ENCODE results near the gene MT1A.
"Not testable (repeated sequence)": the region's sequence is repeated elsewhere in the genome, so short reads cannot be mapped to it uniquely, and the experiment has no call there.

The MT1A gene

DNA sequence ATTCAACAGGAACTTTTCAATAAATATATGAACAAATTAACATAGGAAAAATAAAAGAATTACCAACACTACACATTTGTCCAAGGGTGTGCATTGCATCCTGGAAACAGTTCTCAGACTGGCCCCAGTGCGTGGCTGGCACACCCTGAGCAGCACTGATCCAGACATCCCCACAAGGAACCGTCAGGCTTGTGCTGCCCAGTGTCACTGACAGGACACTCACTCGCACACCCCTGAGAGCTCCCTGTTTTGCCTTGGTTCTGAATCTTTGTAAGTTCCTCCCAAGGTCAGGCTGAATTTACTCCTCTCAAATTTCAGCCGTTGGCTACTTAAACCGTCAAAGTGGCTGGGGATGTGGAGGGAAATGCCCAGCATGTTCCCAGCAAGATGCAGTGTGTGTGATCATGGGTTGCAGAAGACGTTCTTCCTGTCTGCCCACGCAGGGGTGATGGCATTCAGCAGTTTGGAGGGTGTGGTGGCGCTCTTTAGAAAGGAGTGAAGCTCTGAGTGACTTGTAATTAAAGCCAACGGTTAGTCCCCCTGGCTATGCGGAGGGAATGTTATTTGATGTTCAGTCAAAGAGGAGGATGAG, 28.4 kb upstream of the MT1A start:
- in situ Hi-C loops (cut with HindIII; ENCODE audit: low sequenced_read_pairs) = no loop called here

DNA sequence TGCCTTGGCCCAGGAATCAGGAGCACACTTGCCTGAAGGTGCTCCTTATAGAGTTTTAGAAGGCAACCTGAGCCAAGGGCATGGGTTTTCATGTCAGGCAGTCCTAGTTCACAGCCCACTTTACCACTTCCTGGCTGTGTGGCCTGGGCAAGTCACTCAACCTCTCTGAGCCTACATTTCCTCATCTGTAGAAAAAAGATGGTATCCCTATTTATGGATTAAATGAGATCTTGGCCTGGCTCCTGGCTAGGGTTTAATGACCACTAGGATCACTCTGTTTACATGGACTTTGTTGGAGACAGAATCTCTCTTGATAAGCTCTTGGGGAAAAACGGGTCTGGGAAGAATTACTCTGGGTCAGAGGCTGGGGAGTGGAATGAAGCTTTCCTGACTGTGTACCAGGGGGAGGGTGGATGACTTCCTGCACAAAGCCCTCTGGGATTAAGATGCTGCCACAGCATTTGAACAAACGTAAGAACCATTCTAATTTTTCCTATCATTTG, 27.8 kb upstream of the MT1A start:
- in situ Hi-C loops (cut with HindIII; ENCODE audit: low sequenced_read_pairs) = no loop called here

DNA sequence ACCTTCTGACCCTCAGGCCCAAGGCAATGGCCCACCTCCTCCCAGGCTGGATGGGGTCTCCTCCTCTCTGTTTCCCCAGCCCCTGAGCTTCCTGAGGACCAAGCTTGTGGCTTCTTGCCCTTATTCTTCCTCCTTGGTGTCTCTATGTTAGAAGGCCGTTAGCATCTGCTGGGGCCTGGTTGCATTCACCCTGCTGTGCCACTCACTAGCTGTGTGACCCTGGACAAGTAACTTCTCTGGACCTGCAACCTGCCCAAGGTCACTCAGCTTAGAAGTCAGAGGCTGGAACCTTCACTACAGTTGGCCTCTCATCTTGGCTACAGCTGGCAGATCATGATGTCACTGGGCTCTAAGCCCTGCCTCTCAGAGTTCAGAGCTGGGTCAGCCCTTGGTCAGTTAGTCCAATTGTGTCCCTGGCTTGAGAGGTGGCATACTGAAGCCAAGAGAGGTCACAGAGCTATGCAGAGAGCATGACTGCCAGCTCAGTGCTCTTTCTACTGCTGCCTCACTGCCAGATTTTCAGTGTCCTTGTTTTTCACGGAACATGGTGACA, 27.1 kb upstream of the MT1A start:
- in situ Hi-C loops (cut with HindIII; ENCODE audit: low sequenced_read_pairs) = no loop called here

DNA sequence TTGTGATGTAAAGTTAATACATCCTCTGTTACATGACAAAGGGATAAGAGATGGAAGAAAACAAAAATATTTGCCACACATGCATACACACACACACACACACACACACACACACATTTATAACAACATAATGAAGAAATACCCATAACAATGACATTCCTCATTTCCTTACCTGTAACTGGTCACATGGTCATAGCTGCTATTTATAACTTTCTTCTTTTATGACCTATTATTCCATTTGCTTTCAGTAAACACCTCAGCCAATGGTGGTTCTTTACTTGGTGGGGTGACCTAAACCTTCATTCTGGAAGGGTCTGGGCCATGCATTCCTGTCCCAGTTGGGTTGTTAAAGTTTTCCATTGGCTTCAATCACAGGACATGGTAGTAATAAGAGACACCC, 24.8 kb upstream of the MT1A start:
- in situ Hi-C loops (cut with HindIII; ENCODE audit: low sequenced_read_pairs) = no loop called here

GRCh38 chr16:56614549-56614991, 23.9 kb upstream of the MT1A start:
- in situ Hi-C loops (cut with HindIII; ENCODE audit: low sequenced_read_pairs) = no loop called here

DNA sequence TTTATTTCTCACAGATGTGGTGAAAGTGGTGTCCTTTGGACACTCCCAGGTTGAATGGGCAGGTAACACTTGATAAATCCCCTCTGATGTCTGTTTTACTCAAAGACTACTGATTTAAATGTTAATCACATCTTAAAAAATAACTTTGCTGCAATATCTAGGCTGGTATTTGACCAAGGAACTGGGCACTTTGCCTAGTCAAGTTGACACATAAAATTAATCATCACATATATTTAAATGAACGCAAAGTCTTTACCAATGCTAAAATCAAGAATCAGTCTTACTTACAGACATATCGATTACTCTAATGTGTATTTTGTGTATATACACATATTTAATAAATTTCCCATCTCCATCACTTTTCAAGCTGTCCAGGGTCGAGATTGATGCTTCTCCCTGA, 23.1 kb upstream of the MT1A start:
- in situ Hi-C loops (cut with HindIII; ENCODE audit: low sequenced_read_pairs) = no loop called here

DNA sequence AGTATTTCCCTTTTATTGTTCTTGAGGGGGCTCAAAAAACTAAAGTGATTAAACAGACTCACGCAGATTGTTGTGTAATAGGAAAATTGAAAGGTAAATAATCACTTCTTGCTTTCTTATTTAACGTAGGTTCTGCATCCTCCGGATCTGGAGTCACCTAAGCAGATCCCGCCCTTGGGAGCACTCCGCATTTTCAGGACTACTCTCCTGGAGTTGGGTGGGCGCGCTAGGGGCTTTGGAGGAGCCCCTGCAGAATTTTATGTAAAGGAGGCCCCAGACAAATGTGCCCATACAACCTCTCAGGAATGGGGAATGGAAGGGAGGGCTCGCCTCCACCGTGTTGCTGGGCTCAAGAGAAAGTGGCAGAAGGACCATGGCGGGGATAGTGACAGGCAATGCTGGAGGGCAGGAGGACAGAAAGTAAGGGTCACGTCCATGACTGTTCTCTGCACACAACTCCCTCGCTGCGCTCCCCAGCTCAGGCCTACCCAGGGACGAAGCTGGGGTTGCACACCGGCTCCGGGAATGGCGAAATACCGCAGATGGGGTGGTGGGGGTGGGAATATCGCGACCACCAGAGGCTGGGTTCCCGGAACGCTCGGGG, 21.8 kb upstream of the MT1A start:
- in situ Hi-C loops (cut with HindIII; ENCODE audit: low sequenced_read_pairs) = no loop called here

DNA sequence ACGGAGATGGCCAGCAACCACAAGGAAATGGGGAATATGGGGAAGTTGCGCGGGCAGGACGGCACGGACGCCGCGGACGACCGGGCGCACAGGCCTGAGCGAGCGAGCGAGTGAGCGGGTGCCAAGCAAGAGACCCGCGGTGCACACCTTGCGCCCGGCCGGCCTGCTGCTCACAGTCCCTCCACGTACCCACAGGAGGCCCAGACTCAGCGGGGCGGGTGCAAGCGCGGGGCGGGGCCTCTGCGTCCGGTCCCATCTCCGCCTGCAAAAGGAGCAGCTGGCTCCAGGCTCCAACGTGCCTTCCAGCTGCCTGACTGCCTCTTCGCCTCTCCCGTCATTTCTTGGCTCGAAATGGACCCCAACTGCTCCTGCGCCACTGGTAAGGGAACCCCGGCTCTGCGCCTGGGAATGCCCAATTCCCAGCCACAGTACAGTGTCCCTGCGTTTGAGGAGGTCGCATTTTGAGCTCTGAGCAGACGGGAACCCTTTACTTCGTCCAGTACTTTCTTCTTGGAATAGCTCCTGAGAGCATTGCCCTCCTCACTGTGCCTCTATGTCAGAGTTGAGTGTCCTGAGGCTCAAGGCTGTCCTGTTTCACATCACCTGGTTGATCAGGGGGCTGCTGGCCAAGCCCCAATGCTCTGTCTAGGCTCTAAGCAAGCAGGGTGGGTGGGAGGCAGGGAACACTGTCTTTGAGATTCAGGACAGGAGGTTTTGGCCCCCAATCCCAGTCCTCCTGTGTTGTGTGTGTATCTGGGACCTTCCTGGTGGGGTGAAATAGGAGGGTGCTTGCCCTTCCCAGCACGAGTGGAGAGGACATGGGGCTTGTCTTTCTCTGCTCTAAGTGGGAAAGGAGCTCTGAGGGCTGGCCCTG, 21.0 kb upstream of the MT1A start:
- in situ Hi-C loops (cut with HindIII; ENCODE audit: low sequenced_read_pairs) = no loop called here

DNA sequence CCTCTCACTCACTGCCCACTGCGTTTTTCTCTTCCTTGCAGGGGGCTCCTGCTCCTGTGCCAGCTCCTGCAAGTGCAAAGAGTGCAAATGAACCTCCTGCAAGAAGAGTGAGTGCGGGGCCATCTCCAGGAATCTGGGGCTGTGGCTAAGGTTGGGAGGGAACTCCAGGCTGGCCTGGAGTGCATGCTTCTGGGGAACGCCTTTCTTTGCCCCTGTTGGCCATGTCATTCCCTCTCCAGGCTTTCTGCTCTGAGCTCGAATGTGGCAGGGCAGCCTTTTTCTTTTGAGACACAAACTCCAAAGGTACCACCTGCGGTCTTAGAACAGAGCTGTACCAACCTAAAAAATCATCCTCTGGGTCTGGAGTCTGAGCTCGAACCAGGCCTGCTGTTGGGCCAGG, 20.3 kb upstream of the MT1A start:
- in situ Hi-C loops (cut with HindIII; ENCODE audit: low sequenced_read_pairs) = no loop called here

DNA sequence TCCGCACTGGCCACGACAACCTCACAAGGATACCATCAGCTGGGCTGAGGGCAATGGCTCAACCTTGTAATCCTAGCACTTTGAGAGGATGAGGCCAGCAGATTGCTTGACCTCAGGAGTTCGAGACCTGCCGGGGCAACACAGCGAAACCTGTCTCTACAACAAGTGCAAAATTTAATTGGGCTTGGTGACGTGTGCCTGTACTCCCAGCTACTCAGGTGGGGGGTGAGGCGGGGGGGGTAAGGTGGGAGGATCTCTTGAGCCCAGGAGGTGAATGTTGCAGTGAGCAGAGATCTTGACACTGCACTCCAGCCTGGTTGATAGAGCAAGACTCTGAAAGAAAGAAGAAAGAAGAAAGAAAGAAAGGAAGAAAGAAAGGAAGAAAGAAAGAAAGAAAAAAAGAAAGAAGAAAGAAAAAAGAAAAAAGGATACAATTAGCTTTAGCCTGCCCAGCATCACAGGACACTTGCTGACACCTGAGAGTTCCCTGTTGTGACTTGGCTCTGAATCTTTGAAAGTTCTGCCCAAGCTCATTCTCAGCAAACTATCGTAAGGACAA, 18.0 kb upstream of the MT1A start:
- in situ Hi-C loops (cut with HindIII; ENCODE audit: low sequenced_read_pairs) = no loop called here

- in situ Hi-C loops (cut with HindIII; ENCODE audit: low sequenced_read_pairs) = not testable (repeated sequence)
These were observed 16.6 kb upstream of the MT1A start for GRCh38 chr16:56621665-56622445.

- in situ Hi-C loops (cut with HindIII; ENCODE audit: low sequenced_read_pairs) = not testable (repeated sequence)
These were observed 15.3 kb upstream of the MT1A start for GRCh38 chr16:56623184-56623583.

DNA sequence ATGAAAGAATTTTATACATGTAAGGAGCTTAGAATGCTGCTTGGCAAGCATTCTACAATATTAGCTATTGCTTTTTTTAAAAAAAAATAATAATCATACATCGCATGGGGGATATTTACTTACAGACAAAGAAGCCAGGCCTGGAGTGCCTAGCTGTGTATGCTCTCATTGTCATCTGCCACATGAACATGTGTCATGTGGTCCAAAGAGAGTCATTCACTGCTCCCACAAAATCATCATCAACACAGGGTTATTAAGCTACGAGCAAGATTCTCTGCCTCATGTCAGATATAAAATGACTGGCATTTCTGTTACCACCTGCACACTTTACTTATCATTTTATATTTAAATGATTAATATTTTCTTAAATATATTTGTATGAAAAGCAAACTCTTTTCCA, 14.8 kb upstream of the MT1A start:
- in situ Hi-C loops (cut with HindIII; ENCODE audit: low sequenced_read_pairs) = no loop called here

GRCh38 chr16:56625140-56625942, 13.1 kb upstream of the MT1A start, which contains the start of gene MT1E:
TSS of gene MT1E (plus strand) at chr16:56625781. CDS start at chr16:56625852, 71 bp downstream.
- in situ Hi-C loops (cut with HindIII; ENCODE audit: low sequenced_read_pairs) = no loop called here

- in situ Hi-C loops (cut with HindIII; ENCODE audit: low sequenced_read_pairs) = no loop called here
These were observed 12.4 kb upstream of the MT1A start for GRCh38 chr16:56625943-56626654.

GRCh38 chr16:56626685-56627084, 11.8 kb upstream of the MT1A start:
- in situ Hi-C loops (cut with HindIII; ENCODE audit: low sequenced_read_pairs) = no loop called here

GRCh38 chr16:56628486-56629350, 9.7 kb upstream of the MT1A start:
- in situ Hi-C loops (cut with HindIII; ENCODE audit: low sequenced_read_pairs) = no loop called here

DNA sequence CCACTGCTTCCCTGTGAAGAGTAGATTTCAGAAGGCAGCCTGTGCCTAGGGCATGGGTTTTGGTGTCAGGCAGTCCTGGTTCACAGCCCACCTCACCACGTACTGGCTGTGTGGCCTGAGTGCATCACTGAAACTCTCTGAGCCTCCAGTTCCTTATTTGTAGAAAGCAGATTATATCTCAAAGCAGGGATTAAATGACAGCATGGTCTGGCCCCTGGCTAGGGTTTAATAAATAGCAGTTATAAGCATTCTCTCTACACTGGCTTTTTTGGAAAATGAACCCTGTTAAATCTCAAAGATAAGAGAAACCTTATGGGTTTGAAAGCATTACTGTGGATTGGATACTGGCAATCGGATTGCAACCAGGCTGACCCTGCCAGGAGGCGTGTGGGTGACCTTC, 8.9 kb upstream of the MT1A start:
- in situ Hi-C loops (cut with HindIII; ENCODE audit: low sequenced_read_pairs) = no loop called here

Data from endothelial cell of hepatic sinusoid (primary cell).